CD4-positive, alpha-beta T cell (primary cell): Measurements from ENCODE around the gene SHOX. TPM values are rescaled to one million over a fixed set of nuclear protein-coding genes. Genes with fewer than 3 reads are reported as not detected.

Source experiments
- ATAC-seq: fragments of 200-7000 bp; cut with Tn5 transposase; one replicate; pipeline ENCODE4 v1.10.0; 2022; ENCODE audit warnings: mild to moderate bottlenecking; ENCODE audit not compliant: poor library complexity
- CTCF ChIA-PET: fragments of 350-600 bp; sonication (Branson Sonifier 250); formaldehyde crosslinking; loops from one replicate; lab custom pipeline; 2021; ENCODE audit warnings: antibody characterized with exemption, inconsistent platforms; lab: Charles Lee
- POLR2A ChIA-PET: fragments of 350-600 bp; sonication (Branson Sonifier 250); formaldehyde crosslinking; loops from one replicate; lab custom pipeline; 2021; ENCODE audit warnings: antibody characterized with exemption, inconsistent platforms; lab: Charles Lee
- DNase-seq, 14 experiments: peaks; one replicate each; pipeline ENCODE4 v3.0.0-alpha.2; 2013 to 2020; ENCODE audit warnings: mixed read lengths in 2 of 14
- H3K27ac ChIP-seq, 2 donors: one replicate each; pipeline versions ENCODE4 v1.5.1 to v1.7.0; 2013; ENCODE audit warnings: low read length in 2 of 2, low read depth in 1 of 2, mild to moderate bottlenecking in 1 of 2
- H3K27me3 ChIP-seq, 2 experiments: 1 replicate in 1 of 2; 2 replicates in 1 of 2; pipeline versions ENCODE4 v1.6.1 to v1.7.0; 2013; ENCODE audit warnings: low read length in 2 of 2, control low read depth in 1 of 2, mild to moderate bottlenecking in 1 of 2, moderate library complexity in 1 of 2; ENCODE audit not compliant: insufficient read depth in 2 of 2, control insufficient read depth in 1 of 2
- H3K36me3 ChIP-seq: one replicate; pipeline ENCODE4 v1.6.1; 2013; ENCODE audit warnings: low read length, control low read depth; ENCODE audit not compliant: insufficient read depth
- H3K4me1 ChIP-seq: one replicate; pipeline ENCODE4 v1.6.1; 2013; ENCODE audit warnings: low read length, control low read depth; ENCODE audit not compliant: insufficient read depth
- H3K4me3 ChIP-seq: one replicate; pipeline ENCODE4 v1.5.1; 2013; ENCODE audit warnings: mild to moderate bottlenecking, low read length, moderate library complexity
- H3K9me3 ChIP-seq, 2 experiments: 1 replicate in 1 of 2; 2 replicates in 1 of 2; pipeline versions ENCODE4 v1.6.1 to v1.7.0; 2013; ENCODE audit warnings: low read length in 2 of 2, mild to moderate bottlenecking in 2 of 2, control low read depth in 1 of 2, moderate library complexity in 1 of 2; ENCODE audit not compliant: control insufficient read depth in 1 of 2, insufficient read depth in 1 of 2
- H3K27ac Mint-ChIP-seq: one replicate; pipeline ENCODE4 v1.8.0; 2020; ENCODE audit warnings: mixed read lengths
- H3K27me3 Mint-ChIP-seq: one replicate; pipeline ENCODE4 v1.8.0; 2021; ENCODE audit warnings: mixed read lengths
- H3K36me3 Mint-ChIP-seq: one replicate; pipeline ENCODE4 v1.8.0; 2021; ENCODE audit warnings: low read depth, mixed read lengths
- H3K4me1 Mint-ChIP-seq: one replicate; pipeline ENCODE4 v1.8.0; 2021; ENCODE audit warnings: low read depth, mixed read lengths
- H3K4me3 Mint-ChIP-seq: one replicate; pipeline ENCODE4 v1.8.0; 2020; ENCODE audit warnings: mild to moderate bottlenecking, mixed read lengths
- H3K9me3 Mint-ChIP-seq: one replicate; pipeline ENCODE4 v1.8.0; 2020; ENCODE audit warnings: mixed read lengths
- CTCF ChIP-seq: fragments of 200-600 bp; IDR thresholded peaks from one replicate; pipeline ENCODE4 v1.8.0; 2022; ENCODE audit warnings: antibody characterized with exemption, mild to moderate bottlenecking
- intact Hi-C, 2 experiments: fragments of 100-400 bp; cut with DNase I in 1 of 2; cut with micrococcal nuclease in 1 of 2; formaldehyde crosslinking; loops; one replicate each; pipeline versions ENCODE4 v1.15.1 to v1.9.0; 2023 to 2025; cut with DNase I, micrococcal nuclease
- total RNA-seq, 174 experiments: library from RNA in 2 of 174; stranded (reverse) in 2 of 174; gene quantifications; one replicate each; pipeline ENCODE4 v1.2.3 and lab custom pipeline; 2021 to 2026

SHOX gene
- total RNA-seq, 2 experiments from 2014 or later = not detected

- peaks cover 0 to 23% of the 10 kb centered on the region in 2 experiments for H3K9me3 ChIP-seq
- POLR2A ChIA-PET = no interaction called here
- peaks cover 0 to 7% of the 10 kb centered on the region in 2 experiments for H3K27me3 ChIP-seq
- H3K36me3 Mint-ChIP-seq = no peaks in the 10 kb centered on the region
- no peaks in the 10 kb centered on the region for H3K36me3 ChIP-seq
- intact Hi-C loops = no loop called here
- no peaks in the 10 kb centered on the region for H3K4me1 Mint-ChIP-seq
- CTCF ChIA-PET = no interaction called here
- H3K4me3 ChIP-seq = no peak overlapping the region
- H3K27me3 Mint-ChIP-seq = peaks cover 11% of the 10 kb centered on the region
- H3K27ac Mint-ChIP-seq = no peak overlapping the region
- no peaks in the 10 kb centered on the region for H3K9me3 Mint-ChIP-seq
- ATAC-seq = no peak
- no peak for TF ChIP-seq CTCF
- no peaks in the 10 kb centered on the region for H3K4me1 ChIP-seq
- DNase-seq = no peak
- no peak overlapping the region for H3K4me3 Mint-ChIP-seq
- no peak overlapping the region for H3K27ac ChIP-seq
These were observed 16.2 kb downstream of the SHOX start for GRCh38 chrX:646796-647195.

GRCh38 chrX:649166-649565 is 18.6 kb downstream of the SHOX start:
- Histone ChIP-seq H3K27me3 (no peaks in the 10 kb centered on the region), H3K9me3 (peaks cover 0 to 22% of the 10 kb centered on the region in 2 experiments), H3K4me1 (no peaks in the 10 kb centered on the region), H3K36me3 (no peaks in the 10 kb centered on the region), H3K4me3 (no peak overlapping the region), H3K27ac (no peak overlapping the region)
- Mint-ChIP-seq H3K4me3 (no peak overlapping the region), H3K36me3 (no peaks in the 10 kb centered on the region), H3K27ac (no peak overlapping the region), H3K9me3 (no peaks in the 10 kb centered on the region), H3K27me3 (peaks cover 11% of the 10 kb centered on the region), H3K4me1 (no peaks in the 10 kb centered on the region)
- ATAC-seq (no peak), DNase-seq (no peak)
- intact Hi-C loops = no loop called here
- ChIA-PET POLR2A (no interaction called here), CTCF (no interaction called here)
- no peak for TF ChIP-seq CTCF

- Mint-ChIP-seq H3K9me3 (no peaks in the 10 kb centered on the region), H3K4me3 (no peak overlapping the region), H3K4me1 (no peaks in the 10 kb centered on the region), H3K36me3 (no peaks in the 10 kb centered on the region), H3K27me3 (peaks cover 7% of the 10 kb centered on the region), H3K27ac (no peak overlapping the region)
- no peak overlapping the region for H3K4me3 ChIP-seq
- no peak for ATAC-seq
- ChIA-PET CTCF (no interaction called here), POLR2A (no interaction called here)
- TF ChIP-seq CTCF = no peak
- H3K9me3 ChIP-seq = peaks cover 0 to 17% of the 10 kb centered on the region in 2 experiments
- no peaks in the 10 kb centered on the region for H3K4me1 ChIP-seq
- H3K36me3 ChIP-seq = no peaks in the 10 kb centered on the region
- H3K27ac ChIP-seq = no peak overlapping the region
- intact Hi-C loops = no loop called here
- H3K27me3 ChIP-seq = no peaks in the 10 kb centered on the region
- DNase-seq = no peak
These were observed 19.7 kb downstream of the SHOX start for GRCh38 chrX:650324-650723.
